Peyer's patch (tissue), 4 donors: ENCODE measurements around the gene OMG.

Source experiments
- POLR2A ChIP-seq, 2 donors: fragments of 450-650 bp; IDR thresholded peaks; one replicate each; pipeline ENCODE4 v1.5.1; 2017; ENCODE audit warnings: antibody characterized with exemption in 2 of 2, mild to moderate bottlenecking in 2 of 2, moderate library complexity in 2 of 2
- TF ChIP-seq, protein P1 (sequence below), 6 experiments: fragments of 450-650 bp in 4 of 6; fragments of 200-600 bp in 2 of 6; sonication (generic) in 1 of 6; IDR thresholded peaks; one replicate each; pipeline ENCODE4 v1.5.1; 2017 to 2019; ENCODE audit warnings: antibody characterized with exemption in 6 of 6, mild to moderate bottlenecking in 3 of 6, moderate library complexity in 1 of 6

- TF ChIP-seq, protein P1, sequence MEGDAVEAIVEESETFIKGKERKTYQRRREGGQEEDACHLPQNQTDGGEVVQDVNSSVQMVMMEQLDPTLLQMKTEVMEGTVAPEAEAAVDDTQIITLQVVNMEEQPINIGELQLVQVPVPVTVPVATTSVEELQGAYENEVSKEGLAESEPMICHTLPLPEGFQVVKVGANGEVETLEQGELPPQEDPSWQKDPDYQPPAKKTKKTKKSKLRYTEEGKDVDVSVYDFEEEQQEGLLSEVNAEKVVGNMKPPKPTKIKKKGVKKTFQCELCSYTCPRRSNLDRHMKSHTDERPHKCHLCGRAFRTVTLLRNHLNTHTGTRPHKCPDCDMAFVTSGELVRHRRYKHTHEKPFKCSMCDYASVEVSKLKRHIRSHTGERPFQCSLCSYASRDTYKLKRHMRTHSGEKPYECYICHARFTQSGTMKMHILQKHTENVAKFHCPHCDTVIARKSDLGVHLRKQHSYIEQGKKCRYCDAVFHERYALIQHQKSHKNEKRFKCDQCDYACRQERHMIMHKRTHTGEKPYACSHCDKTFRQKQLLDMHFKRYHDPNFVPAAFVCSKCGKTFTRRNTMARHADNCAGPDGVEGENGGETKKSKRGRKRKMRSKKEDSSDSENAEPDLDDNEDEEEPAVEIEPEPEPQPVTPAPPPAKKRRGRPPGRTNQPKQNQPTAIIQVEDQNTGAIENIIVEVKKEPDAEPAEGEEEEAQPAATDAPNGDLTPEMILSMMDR (IDR thresholded peaks at IDR 0.05): no peak
- no peak for TF ChIP-seq POLR2A (IDR thresholded peaks at IDR 0.05)
These were observed 27.9 kb downstream of the OMG start for GRCh38 chr17:31269036-31269577.
